A549 (cell line): ENCODE data around the gene NTRK3. TPM values are rescaled to one million over a fixed set of nuclear protein-coding genes. Genes with fewer than 3 reads are reported as not detected.
A peak's percentile ranks its signal among the peaks of the same experiment; 100 is the strongest.

ENCODE experiments used
- ATAC-seq, 2 experiments: fragments of 200-7000 bp in 1 of 2; fragments of >200 bp in 1 of 2; cut with Nextera tagmentation in 1 of 2; cut with Tn5 transposase in 1 of 2; 3 replicates each; pipeline versions ENCODE4 v1.8.0 to v1.9.1; 2018 to 2020; ENCODE audit warnings: mild to moderate bottlenecking in 1 of 2, moderate library complexity in 1 of 2
- CTCF ChIA-PET: fragments of 300-600 bp; sonication (Branson Sonifier 250); formaldehyde crosslinking; extraction: SDS; loops from one replicate; lab custom pipeline; 2021; ENCODE audit warnings: antibody characterized with exemption, inconsistent platforms; lab: Yijun Ruan, JAX
- POLR2A ChIA-PET: fragments of 350-600 bp; formaldehyde crosslinking; extraction: SDS; loops from one replicate; lab custom pipeline; 2021; ENCODE audit warnings: antibody characterized with exemption, inconsistent platforms; lab: Yijun Ruan, JAX
- DNase-seq, 2 experiments: peaks; one replicate each; pipeline versions ENCODE4 v3.0.0 to v3.0.0-alpha.2; 2011 to 2016; ENCODE audit warnings: low read depth in 1 of 2, low spot score in 1 of 2
- FAIRE-seq: peaks from 2 replicates; lab custom pipeline; 2011; peaks lifted over from hg19 to GRCh38; lab: Jason Lieb, UNC
- H3K27ac ChIP-seq, 2 experiments: fragments of >200 bp; sonication (Bioruptor Twin); formaldehyde crosslinking; 3 replicates each; pipeline ENCODE4 v1.5.1; 2016 to 2017
- H3K4me1 ChIP-seq: fragments of >200 bp; sonication (Bioruptor Twin); formaldehyde crosslinking; 3 replicates; pipeline ENCODE4 v1.6.1; 2016
- H3K4me2 ChIP-seq: fragments of >200 bp; sonication (Bioruptor Twin); formaldehyde crosslinking; 3 replicates; pipeline ENCODE4 v1.6.1; 2016
- H3K4me3 ChIP-seq: fragments of >200 bp; sonication (Bioruptor Twin); formaldehyde crosslinking; 3 replicates; pipeline ENCODE4 v1.5.1; 2016
- H3K9me3 ChIP-seq: fragments of >200 bp; sonication (Bioruptor Twin); formaldehyde crosslinking; 3 replicates; pipeline ENCODE4 v1.6.1; 2016
- ATOH8 ChIP-seq: fragments of 250-450 bp; sonication (Bioruptor Pico); IDR thresholded peaks from 2 replicates; pipeline ENCODE4 v1.5.0; 2020; ENCODE audit warnings: low read depth, mild to moderate bottlenecking, moderate library complexity
- BHLHE40 ChIP-seq: IDR thresholded peaks from 2 replicates; pipeline ENCODE4 v1.6.1; 2012; ENCODE audit warnings: low read depth, low read length, inconsistent platforms
- CBX8 ChIP-seq: fragments of 200-600 bp; sonication (generic); IDR thresholded peaks from 2 replicates; pipeline ENCODE4 v1.6.1; 2016
- CEBPB ChIP-seq, 2 experiments: fragments of >200 bp in 1 of 2; sonication (Bioruptor Twin) in 1 of 2; formaldehyde crosslinking in 1 of 2; IDR thresholded peaks; 2 replicates each; pipeline ENCODE4 v1.6.1; 2012 to 2016
- CHD4 ChIP-seq: fragments of 200-600 bp; sonication (generic); IDR thresholded peaks from 2 replicates; pipeline ENCODE4 v1.6.1; 2016; ENCODE audit warnings: antibody characterized with exemption, mild to moderate bottlenecking, borderline replicate concordance
- E2F6 ChIP-seq: IDR thresholded peaks from 2 replicates; pipeline ENCODE4 v1.6.1; 2012; ENCODE audit warnings: low read depth, borderline replicate concordance
- EHF ChIP-seq: fragments of 250-450 bp; sonication (Bioruptor Pico); IDR thresholded peaks from 2 replicates; pipeline ENCODE4 v1.5.0; 2020; ENCODE audit warnings: mild to moderate bottlenecking
- FOXS1 ChIP-seq: fragments of 250-450 bp; sonication (Bioruptor Pico); IDR thresholded peaks from 2 replicates; pipeline ENCODE4 v1.5.0; 2020; ENCODE audit warnings: mild to moderate bottlenecking, moderate library complexity
- HDAC2 ChIP-seq: fragments of 200-600 bp; sonication (generic); IDR thresholded peaks from 2 replicates; pipeline ENCODE4 v1.6.1; 2016
- HMGXB4 ChIP-seq: fragments of 250-450 bp; sonication (Bioruptor Pico); IDR thresholded peaks from 2 replicates; pipeline ENCODE4 v1.5.0; 2021; ENCODE audit warnings: mild to moderate bottlenecking, moderate library complexity, borderline replicate concordance
- KDM1A ChIP-seq: fragments of 200-600 bp; sonication (generic); IDR thresholded peaks from 2 replicates; pipeline ENCODE4 v1.6.1; 2016; ENCODE audit warnings: low read depth, mild to moderate bottlenecking
- MAZ ChIP-seq: fragments of 150-350 bp; IDR thresholded peaks from 2 replicates; pipeline ENCODE4 v1.6.1; 2014; ENCODE audit warnings: antibody characterized with exemption, low read depth, low read length, borderline replicate concordance
- NPAS2 ChIP-seq: fragments of 250-450 bp; sonication (Bioruptor Pico); IDR thresholded peaks from 2 replicates; pipeline ENCODE4 v1.8.0; 2022; ENCODE audit warnings: mild to moderate bottlenecking, moderate library complexity, borderline replicate concordance
- PHF8 ChIP-seq: fragments of 200-600 bp; sonication (generic); IDR thresholded peaks from 2 replicates; pipeline ENCODE4 v1.6.1; 2016; ENCODE audit warnings: low read depth, mild to moderate bottlenecking, antibody characterized with exemption, moderate library complexity, borderline replicate concordance
- POLR2AphosphoS2 ChIP-seq: conservative IDR thresholded peaks from 2 replicates; pipeline ENCODE4 v1.6.1; 2012; ENCODE audit warnings: low read length, improper control_type of control experiment, inconsistent platforms
- REST ChIP-seq: fragments of 200-600 bp; sonication (generic); IDR thresholded peaks from 2 replicates; pipeline ENCODE4 v1.6.1; 2016; ENCODE audit warnings: antibody characterized with exemption, mild to moderate bottlenecking, moderate library complexity
- RFX5 ChIP-seq: fragments of 450-650 bp; IDR thresholded peaks from 2 replicates; pipeline ENCODE4 v1.7.1; 2014; ENCODE audit warnings: antibody characterized with exemption, mild to moderate bottlenecking, moderate library complexity
- RNF2 ChIP-seq: fragments of 200-600 bp; sonication (generic); IDR thresholded peaks from 2 replicates; pipeline ENCODE4 v1.6.1; 2016; ENCODE audit warnings: low read depth, mild to moderate bottlenecking, antibody characterized with exemption, moderate library complexity, borderline replicate concordance
- USF2 ChIP-seq: fragments of 450-650 bp; IDR thresholded peaks from 2 replicates; pipeline ENCODE4 v1.6.1; 2014; ENCODE audit warnings: antibody characterized with exemption
- WGBS: methylation state at CpG from one replicate; pipeline ENCODE4 v1.1.6; 2017; ENCODE audit errors: missing lambda C conversion rate; 5-methylcytosine and 5-hydroxymethylcytosine counted together
- polyA plus RNA-seq, 4 experiments: library from polyadenylated mRNA; depleted of rRNA in 3 of 4; stranded (reverse); fragments of >200 nt; fragmentation: RNase III in 1 of 4; extraction: RNeasy Plus Mini Kit Qiagen cat#74134 plus additional on column Dnase treatment in 1 of 4; gene quantifications; 2 replicates in 3 of 4; 3 replicates in 1 of 4; pipeline ENCODE4 v1.2.3, GENCODE V29; 2011 to 2017

Gene NTRK3
- polyA plus RNA-seq, 2 of the 4 experiments (the other 2 are of a cell fraction) = 55.0 to 55.2 TPM

- Histone ChIP-seq H3K9me3 (no peaks in the 10 kb centered on the region), H3K4me2 (no peak overlapping the region), H3K4me3 (no peak overlapping the region), H3K4me1 (no peaks in the 10 kb centered on the region), H3K27ac (no peak overlapping the region)
- DNase-seq = no peak
- ChIA-PET POLR2A (no interaction called here), CTCF (interaction anchor here (1.0 to 1.4 kb wide), 3 partner anchors 8 to 53 kb away, joined by 3 to 4 read pairs (median 4); no protein-coding TSS in a partner anchor)
- 27% methylated on average over 7 of the region's 9 CpGs for WGBS
- peak; percentile 49; a peak in 2 of 6 replicates for ATAC-seq
- FAIRE-seq = no peak
- peak; percentile 89 for TF ChIP-seq REST
- TF ChIP-seq HDAC2 = no peak
Measured at GRCh38 chr15:88166082-88166993, 90.2 kb downstream of the NTRK3 start.

- no peak overlapping the region for H3K4me2 ChIP-seq
- no peak overlapping the region for H3K27ac ChIP-seq
- ATAC-seq (no peak), DNase-seq (no peak), FAIRE-seq (no peak)
- CTCF ChIA-PET = interaction anchor here (0.7 kb wide), 1 partner anchor 19 kb away, joined by 3 read pairs; no protein-coding TSS in a partner anchor
- TF ChIP-seq NPAS2 (CRISPR knock-in tag) = no peak
- no peak for TF ChIP-seq CEBPB (IDR thresholded peaks at IDR 0.05)
- TF ChIP-seq EHF (CRISPR knock-in tag) = no peak
- TF ChIP-seq HMGXB4 = no peak
- no peak for TF ChIP-seq RFX5
- TF ChIP-seq POLR2AphosphoS2 = no peak
- no peak for TF ChIP-seq PHF8
- no peak for TF ChIP-seq CHD4
- TF ChIP-seq, all 56 proteins: peak for 0
- Histone ChIP-seq H3K4me1 (no peaks in the 10 kb centered on the region), H3K9me3 (no peaks in the 10 kb centered on the region), H3K4me3 (no peak overlapping the region)
- POLR2A ChIA-PET = no interaction called here
- 24% methylated on average over 2 of the region's 2 CpGs for WGBS
Measured at GRCh38 chr15:88161636-88162035, 94.9 kb downstream of the NTRK3 start.

- WGBS = 17% methylated on average over 2 of the region's 2 CpGs
- DNase-seq = no peak
- H3K4me1 ChIP-seq = no peaks in the 10 kb centered on the region
- ChIA-PET CTCF (no interaction called here), POLR2A (no interaction called here)
- no peak for TF ChIP-seq MAZ
- no peak for TF ChIP-seq BHLHE40
- TF ChIP-seq HMGXB4 = no peak
- no peak for TF ChIP-seq HDAC2
- no peak for TF ChIP-seq RNF2
- TF ChIP-seq KDM1A = no peak
- no peak for TF ChIP-seq FOXS1 (CRISPR knock-in tag)
- no peak for TF ChIP-seq E2F6
- TF ChIP-seq USF2 = no peak
- no peak for TF ChIP-seq POLR2AphosphoS2
- no peak for TF ChIP-seq ATOH8
- no peak for TF ChIP-seq CBX8
- H3K4me3 ChIP-seq = no peak overlapping the region
- FAIRE-seq = no peak
- H3K27ac ChIP-seq = no peak overlapping the region
- H3K9me3 ChIP-seq = no peaks in the 10 kb centered on the region
- no peak for ATAC-seq
- H3K4me2 ChIP-seq = no peak overlapping the region
Measured at GRCh38 chr15:88155310-88155709, 101.2 kb downstream of the NTRK3 start.
